ENCODE data around the gene A3GALT2.

A3GALT2 gene

GRCh38 chr1:33320619-33321165 lies at the start of gene A3GALT2:
Gene A3GALT2, minus strand, starts transcription at chr1:33321098. Its CDS starts 0 bp downstream, at chr1:33321098.
- no peak for DNase-seq

GRCh38 chr1:33370301-33370700 lies 49.4 kb upstream of the A3GALT2 start:
- DNase-seq: no peak

GRCh38 chr1:33369764-33370163 lies 48.9 kb upstream of the A3GALT2 start:
- DNase-seq: no peak

DNA sequence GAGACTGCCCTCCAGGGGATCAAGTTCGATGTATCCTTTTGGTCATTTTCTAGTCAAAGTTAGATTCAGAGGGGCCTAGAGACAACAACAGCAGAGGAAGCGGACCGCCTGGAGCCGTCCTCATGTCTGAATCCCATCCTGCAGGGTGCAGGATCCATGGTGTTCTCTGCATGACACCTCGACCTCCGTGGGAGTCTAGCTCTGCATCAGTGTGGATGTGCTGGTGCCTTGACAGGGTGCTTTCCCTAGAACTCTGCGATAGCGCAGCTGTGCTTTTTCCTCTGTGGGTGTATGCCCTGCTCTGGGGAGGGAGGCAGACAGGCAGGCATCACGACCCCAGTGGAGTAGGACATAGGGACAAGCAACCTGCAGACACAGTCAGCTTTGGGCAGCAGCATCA lies 48.2 kb upstream of the A3GALT2 start:
- no peak for DNase-seq

DNA sequence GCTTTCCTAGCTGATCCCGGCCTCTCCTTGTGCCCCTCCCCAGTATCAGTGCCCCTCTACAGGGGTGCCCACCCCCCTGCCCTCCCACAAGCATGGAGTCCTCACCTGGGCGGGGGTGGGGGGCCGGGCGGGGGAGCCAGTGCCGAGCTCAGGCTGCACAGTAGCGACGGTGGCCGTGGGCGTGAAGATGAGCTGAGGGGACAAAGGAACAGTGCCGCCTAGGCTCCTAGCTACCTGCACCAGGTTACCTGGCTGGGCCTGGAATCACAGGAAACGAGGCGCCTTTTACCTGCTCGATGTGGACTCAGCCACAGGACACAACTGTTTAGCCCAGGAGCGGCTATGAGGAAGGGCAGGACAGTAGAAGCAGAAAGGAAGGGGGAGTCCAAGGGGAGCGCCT lies 47.5 kb upstream of the A3GALT2 start:
- DNase-seq: no peak

DNA sequence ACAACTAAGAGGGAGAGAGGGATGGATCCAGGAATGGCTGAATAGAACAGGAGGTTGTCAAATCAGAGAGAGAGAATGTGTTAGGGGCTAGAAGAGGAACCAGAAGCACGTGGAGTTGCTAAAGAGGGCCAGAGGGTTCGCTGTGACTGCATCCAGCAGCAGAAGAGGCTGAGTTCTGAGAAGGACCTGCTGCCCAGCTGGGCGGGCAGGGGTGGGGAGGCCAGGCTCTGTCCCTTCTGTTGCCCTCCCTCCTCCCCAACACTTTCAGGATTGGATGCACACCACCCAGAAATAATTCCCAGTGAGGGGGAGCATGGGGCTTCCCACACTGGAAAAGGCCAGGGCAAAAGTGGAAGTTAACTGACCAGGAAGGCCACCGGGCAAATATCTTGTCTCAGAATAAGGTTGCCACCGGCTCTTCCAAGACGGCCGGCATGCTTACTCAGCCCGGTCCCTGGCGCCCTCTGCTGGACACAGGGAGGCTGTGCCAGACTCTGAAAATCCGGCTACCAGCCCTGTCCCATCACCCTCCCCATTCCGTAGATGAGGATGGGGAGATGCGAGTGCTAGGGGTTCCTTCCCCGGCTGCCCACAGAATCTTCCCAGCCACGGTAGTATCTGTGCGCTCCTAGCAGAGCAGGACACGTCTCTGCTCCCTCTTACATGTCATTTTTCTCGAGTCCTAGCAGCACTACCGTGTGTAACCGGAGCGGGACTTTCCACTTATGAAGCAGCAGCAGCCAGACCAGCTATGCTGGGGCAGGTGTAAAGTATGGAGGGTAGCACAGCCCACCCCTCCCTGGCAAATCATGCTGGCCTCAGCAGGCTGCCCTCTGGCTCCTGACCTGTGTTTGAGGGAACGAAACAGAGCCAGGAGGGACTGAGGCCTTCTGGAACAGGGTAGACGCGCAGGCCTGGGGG lies 46.8 kb upstream of the A3GALT2 start:
- DNase-seq: peak; percentile 84

- no peak for DNase-seq
Measured at GRCh38 chr1:33366762-33367484, 46.0 kb upstream of the A3GALT2 start.

GRCh38 chr1:33365560-33365997 lies 44.7 kb upstream of the A3GALT2 start:
- DNase-seq: no peak

- DNase-seq: no peak
Measured at GRCh38 chr1:33364565-33364918, 43.6 kb upstream of the A3GALT2 start.

DNA sequence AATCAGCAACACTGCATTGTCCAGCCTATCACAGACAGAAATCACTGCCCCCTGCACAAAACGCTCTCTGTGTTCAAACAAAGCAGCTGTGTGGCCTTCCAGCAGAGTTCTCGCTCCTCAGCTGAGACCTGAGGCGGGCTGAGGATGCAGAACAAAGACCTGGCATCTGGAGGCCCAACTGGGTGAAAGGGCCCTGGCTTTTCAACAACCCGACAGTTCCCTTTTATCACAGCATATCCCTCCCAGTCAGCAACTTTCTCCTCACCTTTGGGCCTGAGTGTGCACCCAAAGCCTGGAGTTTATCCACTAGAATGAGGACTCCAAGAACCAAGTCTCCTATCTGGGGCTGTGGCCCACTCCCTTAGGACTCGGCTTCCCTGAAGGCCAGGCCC lies 42.6 kb upstream of the A3GALT2 start:
- no peak for DNase-seq

GRCh38 chr1:33363021-33363420 lies 42.1 kb upstream of the A3GALT2 start:
- DNase-seq: no peak

DNA sequence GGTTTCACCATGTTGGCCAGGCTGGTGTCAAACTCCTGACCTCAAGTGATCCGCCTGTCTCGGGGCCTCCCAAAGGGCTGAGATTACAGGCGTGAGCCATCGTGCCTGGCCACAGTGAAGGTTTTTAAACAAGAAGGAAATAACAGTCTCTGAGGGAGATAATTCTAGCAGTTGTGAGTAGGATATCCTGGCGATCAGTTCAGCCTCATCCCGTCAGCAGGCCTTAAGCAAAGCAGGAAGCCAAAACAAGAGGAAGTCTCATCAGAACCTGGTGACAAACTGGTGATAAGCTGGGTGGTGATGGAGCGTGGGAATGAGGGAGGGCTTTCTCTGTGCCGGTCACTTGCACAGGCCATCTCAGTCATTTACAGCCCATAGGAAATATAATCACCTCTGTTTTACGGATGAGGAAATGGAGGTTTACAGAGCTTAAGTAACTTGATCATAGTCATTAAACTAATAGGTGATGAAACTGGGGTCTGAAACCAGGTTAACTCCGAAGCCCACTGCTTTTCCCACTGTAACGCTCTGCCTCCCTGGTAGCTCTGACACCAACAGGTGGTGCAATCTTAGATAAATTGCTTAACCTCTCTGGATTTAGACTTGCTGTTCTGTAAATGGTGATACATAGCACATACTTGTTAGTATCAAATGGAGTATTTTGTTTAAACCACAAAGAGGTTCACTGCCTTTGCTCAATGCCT lies 40.8 kb upstream of the A3GALT2 start:
- no peak for DNase-seq

DNA sequence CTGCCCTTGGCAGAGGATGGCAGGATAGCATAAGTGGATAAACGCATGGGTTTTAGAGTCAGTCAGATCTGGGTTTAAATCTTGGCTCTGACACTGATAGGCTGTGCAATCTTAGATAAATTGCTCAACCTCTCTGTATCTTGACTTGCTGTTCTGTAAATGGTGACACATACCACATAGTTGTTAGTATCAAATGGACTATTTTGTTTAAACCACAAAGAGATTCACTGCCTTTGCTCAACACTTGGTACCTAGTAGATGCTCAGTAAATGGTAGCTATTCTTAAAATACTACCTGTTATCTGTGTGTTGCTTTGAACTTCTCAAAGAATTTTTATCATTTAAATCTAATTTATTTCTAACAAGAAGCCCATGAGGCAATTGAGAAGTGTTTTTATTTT lies 39.5 kb upstream of the A3GALT2 start:
- no peak for DNase-seq

- no peak for DNase-seq
Measured at GRCh38 chr1:33359931-33360330, 39.0 kb upstream of the A3GALT2 start.

DNA sequence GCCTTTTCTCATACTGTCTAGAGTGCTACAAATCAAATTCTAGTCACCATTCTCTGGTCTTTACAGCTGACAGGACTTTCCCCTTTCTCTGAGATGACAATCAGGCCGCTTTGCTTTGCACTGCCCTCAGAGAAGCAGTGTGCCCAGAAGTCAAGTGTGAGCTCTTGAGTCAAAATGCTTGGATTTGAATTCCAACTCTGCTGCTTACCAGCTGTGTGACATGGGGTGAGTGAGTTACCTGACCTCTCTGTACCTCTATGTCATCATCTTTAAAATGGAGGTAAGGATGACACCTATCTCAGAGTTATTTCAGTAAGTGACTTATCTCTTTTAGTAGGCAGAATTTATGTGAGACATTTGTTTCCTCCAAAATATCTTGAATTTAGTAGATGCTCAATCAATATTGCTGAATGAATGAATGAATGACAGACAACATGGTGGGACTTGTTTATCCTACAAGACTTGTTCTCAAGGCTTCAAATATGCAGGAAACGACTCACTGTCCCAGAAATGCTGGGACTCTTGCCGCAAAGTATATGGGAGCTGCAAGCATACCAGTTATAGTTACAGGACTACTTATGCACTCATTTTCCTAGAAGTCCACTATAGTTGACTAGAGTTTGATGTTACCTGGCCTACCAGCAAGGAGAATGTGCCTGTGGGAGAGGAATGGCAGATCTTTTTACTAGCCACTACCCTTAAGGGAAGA lies 38.1 kb upstream of the A3GALT2 start:
- DNase-seq: no peak

DNA sequence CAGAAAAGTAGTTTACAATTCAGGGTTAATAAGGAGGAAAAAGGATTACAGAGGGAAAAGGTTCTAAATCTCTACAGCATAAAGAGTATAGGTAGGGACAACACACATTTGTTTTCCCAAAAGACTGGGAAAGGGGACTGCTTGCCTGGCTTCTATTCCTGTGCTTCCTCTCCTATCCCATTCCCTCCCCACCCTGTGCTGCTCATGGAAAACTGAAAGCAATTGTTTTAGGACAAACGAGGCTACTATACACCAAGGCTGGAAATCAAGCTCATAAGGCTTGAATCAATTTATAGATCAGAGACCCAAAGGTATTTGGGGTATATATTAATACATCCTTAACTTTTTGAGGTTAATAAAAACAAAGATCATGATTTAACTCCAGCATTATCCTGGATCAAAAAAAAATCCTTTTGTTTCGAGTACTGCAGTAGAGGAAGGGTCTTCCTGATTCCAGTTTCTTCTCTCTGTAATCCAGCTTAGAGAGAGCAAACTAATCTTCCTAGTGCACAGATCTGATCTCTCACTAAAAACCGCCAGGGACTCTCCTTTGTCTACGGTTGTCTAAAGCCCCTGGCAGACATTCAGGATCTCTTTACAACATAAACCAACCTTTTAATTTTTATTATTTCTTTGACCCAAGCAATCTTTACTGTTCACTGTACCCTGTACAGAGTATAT lies 37.4 kb upstream of the A3GALT2 start:
- DNase-seq: no peak

- DNase-seq: no peak
Measured at GRCh38 chr1:33357099-33357498, 36.2 kb upstream of the A3GALT2 start.

- DNase-seq: no peak
Measured at GRCh38 chr1:33354707-33355316, 33.9 kb upstream of the A3GALT2 start.

GRCh38 chr1:33353531-33353930 lies 32.6 kb upstream of the A3GALT2 start:
- DNase-seq: no peak

- no peak for DNase-seq
Measured at GRCh38 chr1:33351281-33351660, 30.4 kb upstream of the A3GALT2 start.

- DNase-seq: no peak
Measured at GRCh38 chr1:33350611-33351280, 29.8 kb upstream of the A3GALT2 start.

Data from CD4-positive, alpha-beta T cell treated with Interleukin-4 for 1 hour (primary cell).